Gastroesophageal sphincter (tissue), 3 donors: ENCODE data around the gene THSD7A.

Source experiments
- EP300 ChIP-seq: sonication (generic); formaldehyde crosslinking; IDR thresholded peaks from one replicate; pipeline ENCODE4 v1.6.1; 2017; ENCODE audit warnings: antibody characterized with exemption, mild to moderate bottlenecking
- POLR2A ChIP-seq, 2 donors: fragments of 450-650 bp; IDR thresholded peaks; one replicate each; pipeline ENCODE4 v1.6.1; 2017; ENCODE audit warnings: antibody characterized with exemption in 2 of 2, mild to moderate bottlenecking in 2 of 2, moderate library complexity in 1 of 2
- POLR2AphosphoS5 ChIP-seq: sonication (generic); formaldehyde crosslinking; IDR thresholded peaks from one replicate; pipeline ENCODE4 v1.6.1; 2017; ENCODE audit warnings: antibody characterized with exemption
- TF ChIP-seq, protein P1 (sequence below), 4 experiments: fragments of 200-600 bp in 2 of 4; fragments of 450-650 bp in 2 of 4; sonication (generic) in 1 of 4; IDR thresholded peaks; one replicate each; pipeline ENCODE4 v1.5.1; 2017 to 2019; ENCODE audit warnings: antibody characterized with exemption in 4 of 4, mild to moderate bottlenecking in 2 of 4, moderate library complexity in 2 of 4

GRCh38 chr7:11430841-11431240 lies 401.2 kb downstream of the THSD7A start:
- TF ChIP-seq, protein P1, sequence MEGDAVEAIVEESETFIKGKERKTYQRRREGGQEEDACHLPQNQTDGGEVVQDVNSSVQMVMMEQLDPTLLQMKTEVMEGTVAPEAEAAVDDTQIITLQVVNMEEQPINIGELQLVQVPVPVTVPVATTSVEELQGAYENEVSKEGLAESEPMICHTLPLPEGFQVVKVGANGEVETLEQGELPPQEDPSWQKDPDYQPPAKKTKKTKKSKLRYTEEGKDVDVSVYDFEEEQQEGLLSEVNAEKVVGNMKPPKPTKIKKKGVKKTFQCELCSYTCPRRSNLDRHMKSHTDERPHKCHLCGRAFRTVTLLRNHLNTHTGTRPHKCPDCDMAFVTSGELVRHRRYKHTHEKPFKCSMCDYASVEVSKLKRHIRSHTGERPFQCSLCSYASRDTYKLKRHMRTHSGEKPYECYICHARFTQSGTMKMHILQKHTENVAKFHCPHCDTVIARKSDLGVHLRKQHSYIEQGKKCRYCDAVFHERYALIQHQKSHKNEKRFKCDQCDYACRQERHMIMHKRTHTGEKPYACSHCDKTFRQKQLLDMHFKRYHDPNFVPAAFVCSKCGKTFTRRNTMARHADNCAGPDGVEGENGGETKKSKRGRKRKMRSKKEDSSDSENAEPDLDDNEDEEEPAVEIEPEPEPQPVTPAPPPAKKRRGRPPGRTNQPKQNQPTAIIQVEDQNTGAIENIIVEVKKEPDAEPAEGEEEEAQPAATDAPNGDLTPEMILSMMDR (IDR thresholded peaks at IDR 0.05) = no peak
- TF ChIP-seq POLR2AphosphoS5 (no peak), POLR2A (IDR thresholded peaks at IDR 0.05) (no peak), EP300 (no peak)
